GM21737 (cell line): Measurements from ENCODE around the gene ADAM17.
"Not testable (repeated sequence)": the region's sequence is repeated elsewhere in the genome, so short reads cannot be mapped to it uniquely, and the experiment has no call there.

Experiments
- ATAC-seq: cut with Tn5 transposase; IDR thresholded peaks from one replicate; pipeline ENCODE4 v1.9.1; 2021; ENCODE audit warnings: mild to moderate bottlenecking, moderate library complexity; ENCODE audit not compliant: unreplicated experiment

Gene ADAM17

DNA sequence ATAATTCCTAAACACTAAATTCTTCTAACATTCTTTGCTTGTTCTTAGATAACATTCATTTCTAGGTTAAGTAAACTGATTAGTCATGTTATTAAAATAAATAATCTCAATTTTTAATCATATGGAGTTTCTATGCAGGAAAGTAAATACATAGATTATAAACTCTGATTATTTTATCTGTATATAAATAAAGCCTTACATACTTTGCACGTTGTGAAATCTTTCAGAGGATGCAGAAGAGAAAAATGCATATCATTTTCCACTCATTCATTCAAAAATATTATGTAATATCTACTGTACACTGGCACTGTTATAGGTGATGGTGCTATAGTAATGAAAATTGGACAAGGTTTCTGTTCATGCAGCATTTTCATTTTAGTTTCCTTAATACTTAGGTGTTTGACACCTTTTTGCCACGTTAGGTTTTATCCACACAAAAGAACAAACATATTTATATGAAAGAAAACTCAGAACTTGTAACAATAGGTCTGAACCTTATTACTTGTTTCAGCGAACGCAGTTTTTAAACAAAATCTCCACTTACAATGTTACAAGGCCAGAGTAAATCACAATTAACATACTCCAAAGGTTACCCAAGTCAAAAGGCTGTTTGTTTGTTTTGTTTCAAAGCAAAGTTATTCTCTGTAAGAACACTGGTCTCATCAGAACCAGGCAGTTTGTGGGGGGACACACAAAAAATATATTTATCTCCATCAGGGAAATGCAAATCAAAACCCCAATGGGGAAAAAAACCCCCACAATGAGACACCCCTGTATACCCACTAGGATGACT lies 27.4 kb downstream of the ADAM17 start:
- no peak for ATAC-seq

GRCh38 chr2:9525266-9525665 lies 30.4 kb downstream of the ADAM17 start:
- ATAC-seq, result no peak

GRCh38 chr2:9524291-9524690 lies 31.3 kb downstream of the ADAM17 start:
- ATAC-seq, result no peak

- ATAC-seq, result no peak
Measured at GRCh38 chr2:9519250-9519649, 36.4 kb downstream of the ADAM17 start.

- ATAC-seq, result no peak
Measured at GRCh38 chr2:9518780-9519179, 36.9 kb downstream of the ADAM17 start.

DNA sequence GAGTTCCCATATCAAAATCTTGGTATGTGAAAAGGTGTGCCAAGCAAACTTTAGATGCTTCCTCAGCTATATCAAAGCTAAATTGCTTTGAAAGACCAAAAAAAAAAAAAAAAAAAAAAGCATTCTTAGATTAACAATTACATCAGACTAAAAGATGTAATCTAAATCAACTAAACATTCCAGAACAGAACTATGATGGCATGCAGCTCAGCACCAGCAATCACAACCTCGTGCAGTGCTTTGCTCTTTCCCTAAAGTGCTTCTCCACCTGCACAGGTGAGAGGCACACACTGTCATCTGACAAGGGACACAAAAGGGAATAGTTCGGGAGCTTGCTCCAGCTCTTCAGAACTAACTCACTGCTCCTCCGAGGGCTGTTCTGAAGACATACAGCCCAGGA lies 37.5 kb downstream of the ADAM17 start:
- no peak for ATAC-seq

DNA sequence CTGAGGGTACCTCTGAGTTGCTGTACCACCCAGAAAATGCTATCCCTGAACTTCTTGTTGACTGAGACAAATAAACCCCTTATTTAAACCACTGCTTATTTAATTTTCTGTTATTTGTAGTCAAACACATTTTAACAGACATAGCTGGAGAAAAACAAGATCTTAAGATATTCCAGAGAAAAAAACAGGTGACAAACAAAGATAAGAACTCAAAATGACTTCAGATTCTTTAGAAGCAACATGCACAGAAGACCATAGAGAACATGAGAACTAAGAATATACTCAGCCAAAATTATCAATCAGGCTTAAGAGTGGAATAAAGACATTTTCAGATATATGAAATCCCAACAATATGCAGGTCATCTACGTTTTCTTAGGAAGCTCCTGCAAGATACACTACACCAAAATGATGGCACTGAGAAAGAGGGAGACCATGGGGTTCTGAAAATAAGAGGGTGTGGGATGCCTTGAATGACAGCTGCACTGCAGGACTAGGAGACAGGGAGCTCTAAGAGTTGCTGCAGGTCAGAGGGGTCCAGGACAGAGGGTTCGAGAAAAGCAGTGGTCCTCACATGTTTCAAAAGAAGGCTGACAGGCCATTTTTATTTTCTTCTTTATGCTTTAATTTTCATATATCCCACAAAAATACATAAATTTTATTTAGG lies 38.4 kb downstream of the ADAM17 start:
- ATAC-seq, result no peak

- not testable (repeated sequence) for ATAC-seq
Measured at GRCh38 chr2:9513946-9514345, 41.7 kb downstream of the ADAM17 start.

DNA sequence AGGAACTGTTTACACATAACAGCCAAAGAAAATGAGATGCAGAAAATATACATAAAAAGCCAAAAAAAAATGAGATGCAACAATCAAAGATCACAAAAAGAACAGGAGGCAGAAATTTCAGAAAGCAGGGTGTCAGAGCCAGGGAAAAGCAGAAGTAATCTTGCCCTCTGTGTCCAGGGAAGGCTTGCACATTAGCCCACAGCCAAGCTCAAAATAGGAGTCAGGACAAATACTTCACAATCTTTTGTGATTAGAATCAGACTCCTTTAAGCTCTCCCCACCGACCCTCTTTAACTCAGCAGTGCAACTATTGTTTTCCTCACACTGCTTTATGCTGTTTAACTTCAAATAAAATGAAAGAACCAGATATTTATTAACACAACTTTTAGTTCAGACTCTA lies 46.7 kb downstream of the ADAM17 start:
- ATAC-seq, result no peak

GRCh38 chr2:9498210-9498609 lies 57.4 kb downstream of the ADAM17 start:
- ATAC-seq, result no peak

DNA sequence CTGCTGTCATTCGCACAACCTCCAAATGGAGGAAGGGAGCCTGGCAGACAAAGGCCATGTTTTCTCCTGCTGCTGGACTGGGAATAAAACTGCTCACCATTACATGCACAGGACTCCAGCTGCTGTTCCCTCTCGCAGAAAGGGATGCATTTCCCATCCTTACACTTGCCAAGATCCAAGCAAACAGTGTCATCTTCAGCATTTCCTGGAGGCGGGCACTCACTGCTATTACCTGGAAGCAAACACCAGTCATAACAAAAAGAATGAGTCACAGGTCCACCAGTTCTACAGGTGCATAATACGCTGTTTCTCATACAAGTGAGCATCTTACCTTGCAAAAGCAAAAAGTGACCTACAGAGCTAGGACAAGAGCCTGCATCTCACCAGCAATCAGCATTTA lies 58.6 kb downstream of the ADAM17 start:
- no peak for ATAC-seq

DNA sequence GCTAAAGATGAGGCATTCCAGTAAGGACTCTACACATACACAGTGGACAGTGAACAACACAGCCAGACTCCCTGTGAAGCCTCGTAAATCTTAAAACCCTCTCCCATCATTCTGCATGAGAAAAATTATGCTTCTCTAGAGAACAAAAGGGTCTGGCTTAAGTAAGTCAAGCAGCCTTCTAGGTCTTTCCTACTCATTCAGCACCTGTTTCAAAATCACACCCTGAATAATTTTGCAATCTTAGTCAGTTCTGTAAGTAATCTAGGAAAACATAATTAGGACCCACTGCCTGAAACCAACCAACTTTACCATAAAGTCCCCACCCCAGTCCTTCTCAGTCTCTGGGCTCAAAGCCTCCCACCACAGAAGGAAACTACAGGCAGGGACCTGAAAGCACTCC lies 61.5 kb downstream of the ADAM17 start:
- no peak for ATAC-seq

GRCh38 chr2:9493478-9493877 lies 62.2 kb downstream of the ADAM17 start:
- no peak for ATAC-seq

- no peak for ATAC-seq
Measured at GRCh38 chr2:9492927-9493326, 62.7 kb downstream of the ADAM17 start.

GRCh38 chr2:9490789-9491188 lies 64.8 kb downstream of the ADAM17 start:
- ATAC-seq, result no peak

GRCh38 chr2:9488583-9489547 lies 66.8 kb downstream of the ADAM17 start:
- no peak for ATAC-seq

DNA sequence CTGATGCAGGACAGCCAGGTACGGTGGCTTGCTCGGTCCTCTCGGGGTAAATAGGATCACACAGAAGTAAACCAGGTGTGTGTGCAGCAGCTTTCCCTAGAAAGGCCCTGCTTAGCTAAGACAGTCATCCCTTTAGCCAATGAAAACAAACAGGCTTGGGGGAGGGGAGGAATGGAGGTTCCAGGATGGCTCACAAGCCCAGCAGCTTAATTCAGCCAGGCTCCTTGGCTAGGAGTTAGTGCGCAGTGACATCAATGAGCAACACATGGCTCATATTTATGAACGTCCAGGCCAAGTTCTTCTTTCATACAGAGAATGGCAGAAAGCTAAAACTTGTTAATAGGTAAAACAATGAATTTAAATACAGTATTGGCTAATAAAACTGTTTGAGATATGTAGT lies 71.1 kb downstream of the ADAM17 start:
- ATAC-seq, result no peak

DNA sequence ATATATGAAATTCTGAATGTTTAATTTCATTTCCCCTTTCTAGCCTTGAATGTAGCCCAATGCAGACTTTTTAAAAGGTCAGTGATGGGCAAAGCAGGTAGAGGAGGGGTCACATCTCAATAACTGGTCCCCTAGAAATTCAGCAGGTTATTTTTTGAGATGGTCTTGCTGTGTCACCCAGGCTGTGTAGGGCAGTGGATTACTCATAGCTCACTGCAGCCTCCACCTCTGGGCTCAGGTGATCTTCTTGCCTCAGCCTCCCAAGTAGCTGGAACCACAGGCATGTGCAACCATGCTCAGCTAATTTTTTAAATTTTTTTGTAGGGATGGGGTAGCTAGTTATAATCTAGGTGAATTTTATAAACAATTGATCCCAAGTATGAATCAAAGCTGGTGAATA lies 72.5 kb downstream of the ADAM17 start:
- ATAC-seq, result no peak

DNA sequence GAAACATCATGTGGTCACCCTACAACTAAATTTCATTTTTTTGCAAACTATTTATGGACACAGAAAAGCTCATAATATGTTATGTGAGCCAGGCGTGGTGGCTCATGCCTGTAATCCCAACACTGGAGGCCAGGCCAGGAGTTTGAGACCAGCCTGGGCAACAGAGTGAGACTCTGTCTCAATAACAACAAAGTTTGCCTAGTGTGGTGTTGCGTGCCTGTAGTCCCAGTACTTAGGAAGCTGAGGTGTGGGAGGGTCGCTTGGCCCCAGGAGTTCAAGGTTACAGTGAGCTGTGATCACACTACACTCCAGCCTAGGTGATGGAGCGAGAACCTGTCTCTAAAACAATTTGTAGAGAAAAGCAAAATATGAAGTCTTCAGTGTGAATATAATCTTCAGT lies 75.5 kb downstream of the ADAM17 start:
- ATAC-seq, result no peak

- no peak for ATAC-seq
Measured at GRCh38 chr2:9478526-9478925, 77.1 kb downstream of the ADAM17 start.

- ATAC-seq, result no peak
Measured at GRCh38 chr2:9477914-9478313, 77.7 kb downstream of the ADAM17 start.
